ENCODE results near the gene GRXCR1.

GRXCR1 gene

GRCh38 chr4:42928582-42928981, 36.1 kb downstream of the GRXCR1 start:
- no peak for DNase-seq (ENCODE audit: low read depth)

GRCh38 chr4:42942216-42942615, 49.7 kb downstream of the GRXCR1 start:
- DNase-seq (ENCODE audit: low read depth), result no peak

GRCh38 chr4:42945874-42946273, 53.4 kb downstream of the GRXCR1 start:
- no peak for DNase-seq (ENCODE audit: low read depth)

DNA sequence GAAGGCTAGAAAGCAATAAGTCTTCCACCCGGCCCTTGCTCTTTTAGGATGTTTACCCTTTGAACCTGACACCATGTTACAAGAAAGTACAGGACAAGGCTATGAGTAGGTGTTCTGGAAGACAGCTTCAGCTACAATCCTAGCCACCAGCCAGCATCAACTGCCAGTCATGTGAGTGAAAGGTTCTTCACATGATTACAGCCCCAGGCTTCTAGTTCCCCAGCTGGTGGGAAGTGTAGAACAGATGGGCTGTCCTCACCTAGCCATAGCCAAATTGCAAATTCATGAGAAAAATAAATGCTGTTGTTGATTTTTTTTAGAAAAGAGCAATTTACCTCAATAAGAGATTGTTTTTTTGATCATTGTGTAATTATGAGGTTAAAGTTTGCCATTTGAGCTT, 60.8 kb downstream of the GRXCR1 start:
- DNase-seq (ENCODE audit: low read depth), result no peak

DNA sequence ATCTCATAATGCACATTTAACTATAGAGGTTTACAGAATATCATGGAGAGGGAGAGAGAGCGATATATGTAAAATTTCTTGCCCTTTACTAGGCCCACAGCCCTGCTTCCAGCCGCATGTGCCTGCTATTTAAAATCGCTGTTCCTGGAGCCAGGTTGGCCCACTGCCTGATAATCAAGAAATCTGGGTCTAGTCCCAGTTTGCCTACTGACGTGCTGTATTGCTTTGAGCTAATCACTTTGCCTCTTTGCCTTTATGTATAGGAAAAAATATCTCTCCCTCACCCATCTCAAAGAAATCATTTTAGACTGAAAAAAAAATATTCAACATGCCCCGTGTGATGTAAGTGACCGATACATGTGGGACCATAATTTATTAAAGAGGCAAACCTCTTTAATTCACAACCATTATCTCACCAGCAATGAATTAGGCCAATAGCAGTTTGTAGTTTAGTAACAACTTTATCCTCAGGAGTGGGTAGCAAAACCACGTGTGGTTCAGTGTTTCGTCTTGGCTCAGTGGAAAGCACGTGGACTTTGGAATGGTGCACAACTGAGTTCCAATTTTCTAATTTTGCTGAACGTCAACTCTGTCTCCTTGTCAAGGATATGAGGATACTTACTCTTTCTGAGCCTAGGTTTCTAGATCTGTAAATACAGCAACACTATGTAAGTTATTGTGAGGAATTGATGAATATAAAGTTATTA, 62.6 kb downstream of the GRXCR1 start:
- no peak for DNase-seq (ENCODE audit: low read depth)

DNA sequence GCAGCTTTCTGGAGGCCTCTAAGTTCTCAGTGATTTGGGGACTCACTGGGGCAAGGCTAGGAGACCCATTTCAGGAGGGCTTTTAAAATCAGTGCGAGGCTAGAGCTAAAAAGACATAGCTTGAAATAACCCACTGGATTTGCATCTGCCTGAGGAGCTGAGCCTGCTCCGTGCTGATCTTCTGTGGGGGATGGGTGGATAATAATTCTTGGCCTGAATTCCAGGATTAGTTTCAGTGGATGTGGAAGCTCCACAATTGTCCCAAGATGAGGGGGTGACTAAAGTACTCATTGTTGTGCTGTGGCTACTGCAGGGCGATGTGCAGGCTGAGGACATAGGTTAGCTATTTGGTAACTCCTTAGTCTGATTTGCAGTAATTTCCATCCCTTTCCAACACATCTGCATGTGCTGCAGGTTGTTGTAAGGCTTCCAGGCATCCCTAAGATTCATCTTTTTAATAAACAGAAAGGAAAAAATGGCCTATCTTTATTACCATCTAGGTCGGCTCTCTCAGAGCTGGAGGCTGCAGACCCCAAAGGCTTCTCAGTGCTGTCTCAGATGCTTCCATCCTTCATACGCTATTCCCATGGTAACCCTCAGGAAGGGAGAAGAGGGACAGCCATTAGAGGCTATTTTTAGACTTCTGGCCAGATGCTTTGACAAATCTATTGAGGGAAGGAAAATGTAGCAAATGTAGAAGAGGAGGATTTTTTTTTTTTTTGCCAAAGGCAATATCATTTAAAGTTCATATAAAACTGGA, 63.4 kb downstream of the GRXCR1 start:
- no peak for DNase-seq (ENCODE audit: low read depth)

DNA sequence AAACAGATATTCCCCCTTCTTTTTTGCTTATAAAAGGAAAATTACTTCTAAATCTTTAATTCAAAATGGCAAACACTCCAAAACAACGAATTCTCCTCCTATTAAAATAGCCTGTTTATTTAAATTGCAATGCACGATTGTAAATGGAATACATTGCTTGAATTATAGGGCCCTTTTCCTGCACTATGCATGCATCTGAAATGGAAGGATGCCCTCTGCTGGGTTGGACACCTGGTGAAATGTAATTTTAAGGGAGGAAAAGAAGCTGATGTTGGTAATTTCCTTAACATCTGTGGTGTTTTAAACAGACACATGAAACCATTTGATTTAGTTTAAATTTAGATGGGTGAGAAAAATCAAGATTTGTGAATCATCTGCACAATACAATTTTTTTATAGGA, 72.8 kb downstream of the GRXCR1 start:
- no peak for DNase-seq (ENCODE audit: low read depth)

DNA sequence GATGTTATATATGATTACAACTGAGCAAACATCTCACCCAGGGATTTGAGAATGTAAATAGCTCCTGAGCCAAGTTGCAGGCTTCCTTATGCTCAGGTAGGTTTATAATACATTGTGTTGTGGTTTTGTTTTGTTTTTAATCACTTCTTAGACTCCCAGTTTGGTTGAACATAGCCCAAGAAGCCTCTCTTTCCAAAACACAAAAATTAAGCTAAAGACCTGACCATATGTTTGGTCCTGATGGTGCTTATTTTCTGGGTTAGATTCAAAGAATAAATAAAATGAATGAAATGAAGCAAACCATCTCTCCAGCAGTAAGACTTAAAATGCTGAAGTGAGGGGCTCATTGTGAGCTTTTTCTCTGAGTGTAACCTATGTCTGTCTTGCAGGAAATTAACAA, 93.5 kb downstream of the GRXCR1 start:
- no peak for DNase-seq (ENCODE audit: low read depth)

DNA sequence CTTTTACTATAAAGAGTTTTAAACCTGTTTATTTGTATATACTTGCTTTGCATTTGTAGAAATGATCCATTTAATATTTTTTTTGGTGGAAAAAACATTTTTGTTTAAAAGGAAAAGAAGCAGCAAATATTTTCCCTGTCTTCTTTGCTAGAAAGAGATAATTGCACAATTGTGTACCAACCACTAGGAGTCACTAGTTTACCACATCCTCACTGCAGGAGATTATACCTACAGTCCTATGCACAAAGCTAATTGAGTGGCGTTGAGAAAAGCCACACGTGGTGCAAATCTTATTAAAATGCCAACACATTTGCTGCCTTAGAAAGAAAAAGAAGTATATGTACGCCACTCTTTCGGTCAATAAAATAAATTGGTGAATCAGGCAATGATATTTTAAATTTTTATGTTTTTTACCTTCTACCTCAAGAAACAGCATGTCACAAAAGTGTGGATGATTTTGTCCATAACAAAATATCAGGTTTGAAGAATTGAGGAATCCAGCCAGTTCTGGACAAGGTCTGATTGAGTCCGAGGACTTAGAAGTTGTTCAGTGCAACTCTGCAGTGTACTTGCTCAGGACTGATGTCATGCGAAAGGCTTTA, 102.9 kb downstream of the GRXCR1 start:
- no peak for DNase-seq (ENCODE audit: low read depth)

DNA sequence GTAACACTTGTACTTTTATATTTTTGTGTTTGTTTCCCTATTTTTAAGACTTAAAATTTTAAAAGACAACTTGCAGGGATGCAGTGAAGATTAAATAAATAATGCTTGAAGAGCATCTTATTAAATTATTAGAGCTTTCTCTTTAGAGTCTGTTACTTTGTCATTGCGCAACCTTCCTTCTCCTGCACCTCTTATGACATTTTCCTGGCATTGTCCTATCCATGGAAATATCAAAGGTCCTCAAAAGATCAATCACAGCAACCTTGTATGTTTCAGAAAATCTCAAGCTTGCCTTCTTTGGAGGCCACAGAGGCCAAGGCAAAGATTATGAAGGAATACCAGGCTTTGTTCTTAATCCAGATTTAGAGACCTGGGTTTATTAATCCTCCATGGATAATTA, 116.3 kb downstream of the GRXCR1 start:
- no peak for DNase-seq (ENCODE audit: low read depth)

- DNase-seq (ENCODE audit: low read depth), result no peak
Measured at GRCh38 chr4:43014256-43014655, 121.7 kb downstream of the GRXCR1 start.

GRCh38 chr4:43041632-43042031, 149.1 kb downstream of the GRXCR1 start:
- no peak for DNase-seq (ENCODE audit: low read depth)

DNA sequence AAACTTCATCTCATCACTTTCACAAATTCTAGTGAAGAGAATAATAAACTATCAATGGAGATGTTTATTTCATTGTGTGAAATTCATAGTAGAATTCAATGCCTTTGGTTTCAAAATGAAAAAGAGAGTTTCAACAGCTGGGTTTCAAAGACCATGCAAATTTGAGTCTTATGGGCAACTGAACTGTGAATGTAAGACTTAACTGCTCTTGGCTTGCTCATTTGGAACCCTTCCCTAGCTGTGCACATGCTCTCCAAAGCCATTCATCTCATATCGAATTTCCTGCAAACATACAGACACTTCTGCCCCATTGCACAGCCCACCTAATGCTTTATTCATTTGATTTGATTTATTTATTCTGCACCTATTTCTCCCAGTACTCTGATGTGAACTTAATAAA, 154.5 kb downstream of the GRXCR1 start:
- no peak for DNase-seq (ENCODE audit: low read depth)

DNA sequence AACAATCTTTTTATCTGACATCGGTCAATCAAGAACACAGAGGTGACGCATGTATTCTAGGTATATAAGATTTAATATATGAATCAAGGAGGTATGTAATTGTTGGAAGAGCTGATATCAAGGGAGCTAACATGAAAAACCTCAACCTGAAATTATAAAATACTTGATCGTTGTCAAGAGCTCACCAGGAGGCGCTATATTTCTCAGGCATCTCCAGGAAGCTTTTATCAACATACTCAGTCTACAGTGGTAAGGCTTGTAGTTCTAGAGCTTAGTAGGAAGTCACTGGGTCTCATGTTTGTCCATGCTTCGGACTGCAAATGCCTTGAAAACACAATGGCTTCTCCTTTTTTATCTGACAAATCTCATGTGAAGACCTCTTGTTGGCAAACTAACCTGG, 156.1 kb downstream of the GRXCR1 start:
- DNase-seq (ENCODE audit: low read depth), result no peak

DNA sequence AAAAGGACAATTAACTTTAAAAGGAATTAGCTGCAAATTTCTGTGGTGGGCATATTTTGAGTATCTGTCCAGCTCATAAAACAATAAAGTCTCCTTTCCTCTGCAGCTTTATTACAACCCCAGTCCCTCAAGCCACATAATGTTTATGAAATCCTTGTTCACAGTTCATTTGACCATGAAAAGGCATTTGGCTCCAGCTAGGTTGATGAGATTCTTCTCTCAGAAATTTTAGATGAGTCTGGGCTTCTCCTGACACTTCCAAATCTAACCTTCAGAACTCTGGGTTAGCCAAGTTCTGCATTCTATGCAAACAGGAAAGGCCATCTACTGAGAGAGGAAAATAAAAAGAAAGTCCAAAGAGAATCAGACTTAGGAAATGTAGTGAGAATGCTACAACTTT, 156.8 kb downstream of the GRXCR1 start:
- DNase-seq (ENCODE audit: low read depth), result no peak

DNA sequence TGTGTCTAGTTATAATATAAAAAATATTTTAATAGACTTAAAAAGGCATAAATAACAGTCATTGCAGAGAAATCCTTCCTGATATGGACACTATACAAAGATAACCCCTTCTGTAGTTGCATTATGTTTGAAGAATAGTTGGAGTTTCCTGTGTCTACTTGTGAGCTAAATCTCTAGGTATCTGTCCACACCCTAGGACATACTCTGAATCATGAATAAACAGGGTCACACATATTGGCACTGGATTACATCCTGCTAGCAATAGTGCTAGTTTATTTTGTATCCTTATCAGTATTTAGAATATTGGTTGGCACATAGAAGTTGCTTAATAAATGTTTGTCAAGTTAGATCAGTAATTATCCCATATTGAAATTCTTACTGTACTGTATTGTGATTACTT, 173.9 kb downstream of the GRXCR1 start:
- no peak for DNase-seq (ENCODE audit: low read depth)

DNA sequence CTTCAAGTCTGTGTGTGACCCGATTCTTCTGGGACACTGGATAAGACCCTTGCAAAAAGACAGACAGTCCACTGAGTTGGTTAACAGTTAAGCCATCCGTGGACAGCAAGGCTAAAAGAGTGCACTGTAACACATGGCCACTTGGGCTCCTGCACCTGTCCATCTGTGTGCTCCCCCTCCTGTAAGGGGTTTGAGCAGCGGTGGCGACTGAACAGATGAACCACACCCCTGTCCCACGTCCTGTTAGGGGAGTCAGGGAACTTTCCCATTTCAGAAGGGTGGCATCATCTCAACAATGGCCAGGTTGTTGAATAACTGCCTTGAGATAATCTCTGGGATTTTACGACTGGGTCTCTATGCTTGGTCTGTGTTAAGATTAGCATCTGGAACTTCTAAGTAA, 178.6 kb downstream of the GRXCR1 start:
- no peak for DNase-seq (ENCODE audit: low read depth)

All from activated T-cell treated with anti-CD3 and anti-CD28 coated beads for 48 hours (primary cell).